B cell (primary cell): ENCODE measurements around the gene RECQL. TPM values are rescaled to one million over a fixed set of nuclear protein-coding genes. Genes with fewer than 3 reads are reported as not detected.

Experiments
- ATAC-seq: fragments of 200-7000 bp; cut with Tn5 transposase; one replicate; pipeline ENCODE4 v1.10.0; 2021; ENCODE audit warnings: low read depth, mild to moderate bottlenecking, moderate number of reproducible peaks, moderate library complexity
- CTCF ChIA-PET: fragments of 350-600 bp; sonication (Branson Sonifier 250); formaldehyde crosslinking; loops from one replicate; lab custom pipeline; 2021; ENCODE audit warnings: antibody characterized with exemption, inconsistent platforms; lab: Charles Lee
- POLR2A ChIA-PET: fragments of 350-600 bp; sonication (Branson Sonifier 250); formaldehyde crosslinking; loops from one replicate; lab custom pipeline; 2021; ENCODE audit warnings: antibody characterized with exemption; lab: Charles Lee
- DNase-seq: peaks from one replicate; pipeline ENCODE4 v3.0.0; 2013
- H2AFZ ChIP-seq: 2 replicates; pipeline ENCODE4 v1.6.1; 2012; ENCODE audit warnings: mild to moderate bottlenecking, low read depth, low read length; ENCODE audit not compliant: insufficient read depth, poor library complexity, severe bottlenecking
- H3K27ac ChIP-seq, 2 donors: 1 replicate in 1 of 2; 2 replicates in 1 of 2; pipeline ENCODE4 v1.5.1; 2012 to 2013; ENCODE audit warnings: low read length in 2 of 2, mild to moderate bottlenecking in 2 of 2, moderate library complexity in 1 of 2
- H3K27me3 ChIP-seq, 4 experiments: fragments of 200-600 bp in 1 of 4; sonication (generic) in 1 of 4; replicated peaks in 1 of 4; 1 replicate in 2 of 4; 2 replicates in 2 of 4; pipeline versions ENCODE4 v1.6.1 to v1.7.0; 2013 to 2016; ENCODE audit warnings: low read length in 3 of 4, mild to moderate bottlenecking in 2 of 4, mixed read lengths in 1 of 4, moderate library complexity in 1 of 4; ENCODE audit not compliant: insufficient read depth in 4 of 4, control insufficient read depth in 3 of 4; ENCODE audit errors: control extremely low read depth in 1 of 4
- H3K36me3 ChIP-seq, 2 experiments: replicated peaks in 1 of 2; 1 replicate in 1 of 2; 2 replicates in 1 of 2; pipeline versions ENCODE4 v1.6.1 to v1.7.1; 2013; ENCODE audit warnings: low read length in 1 of 2; ENCODE audit not compliant: insufficient read depth in 2 of 2, control insufficient read depth in 1 of 2; ENCODE audit errors: control extremely low read depth in 1 of 2, extremely low read depth in 1 of 2
- H3K4me1 ChIP-seq, 2 donors: fragments of 200-600 bp in 1 of 2; sonication (generic) in 1 of 2; 1 replicate in 1 of 2; 2 replicates in 1 of 2; pipeline versions ENCODE4 v1.5.1 to v1.6.1; 2013 to 2017; ENCODE audit warnings: low read length in 2 of 2; ENCODE audit not compliant: control insufficient read depth in 2 of 2, insufficient read depth in 2 of 2
- H3K4me2 ChIP-seq: replicated peaks from 2 replicates; pipeline ENCODE3; 2012; ENCODE audit warnings: mild to moderate bottlenecking, low read depth, low read length; ENCODE audit not compliant: poor library complexity, severe bottlenecking
- H3K4me3 ChIP-seq, 5 experiments: fragments of 200-600 bp in 1 of 5; sonication (generic) in 1 of 5; 1 replicate in 3 of 5; 2 replicates in 2 of 5; pipeline versions ENCODE4 v1.5.1 to v1.7.0; 2011 to 2016; ENCODE audit warnings: low read length in 4 of 5, mild to moderate bottlenecking in 4 of 5, low read depth in 2 of 5, control low read depth in 1 of 5, moderate library complexity in 1 of 5; ENCODE audit not compliant: insufficient read depth in 1 of 5; ENCODE audit errors: control extremely low read depth in 1 of 5, extremely low read depth in 1 of 5
- H3K79me2 ChIP-seq: fragments of 200-600 bp; sonication (generic); one replicate; pipeline ENCODE4 v1.6.0; 2016; ENCODE audit warnings: low read length; ENCODE audit not compliant: control insufficient read depth, insufficient read depth
- H3K9ac ChIP-seq: fragments of 200-600 bp; sonication (generic); 2 replicates; pipeline ENCODE4 v1.6.1; 2017; ENCODE audit warnings: mild to moderate bottlenecking, low read length, moderate library complexity
- H3K9me3 ChIP-seq, 3 donors: one replicate each; pipeline versions ENCODE4 v1.6.1 to v1.7.1; 2013; ENCODE audit warnings: low read length in 2 of 3; ENCODE audit not compliant: control insufficient read depth in 2 of 3, insufficient read depth in 1 of 3; ENCODE audit errors: control extremely low read depth in 1 of 3
- H4K20me1 ChIP-seq: 2 replicates; pipeline ENCODE4 v1.6.0; 2012; ENCODE audit warnings: mild to moderate bottlenecking, low read length; ENCODE audit not compliant: insufficient read depth, control insufficient read depth, poor library complexity, severe bottlenecking
- H3K27ac Mint-ChIP-seq: one replicate; pipeline ENCODE4 v1.8.0; 2021; ENCODE audit warnings: mixed read lengths
- H3K27me3 Mint-ChIP-seq: one replicate; pipeline ENCODE4 v1.8.0; 2021; ENCODE audit warnings: mixed read lengths
- H3K4me1 Mint-ChIP-seq: one replicate; pipeline ENCODE4 v1.8.0; 2021; ENCODE audit warnings: mixed read lengths
- H3K4me3 Mint-ChIP-seq: one replicate; pipeline ENCODE4 v1.8.0; 2021; ENCODE audit warnings: mixed read lengths
- H3K9me3 Mint-ChIP-seq: one replicate; pipeline ENCODE4 v1.8.0; 2022; ENCODE audit warnings: mixed read lengths; ENCODE audit not compliant: insufficient read depth
- EZH2 ChIP-seq: IDR thresholded peaks from 2 replicates; pipeline ENCODE4 v1.6.1; 2012; ENCODE audit warnings: borderline replicate concordance, low read depth, mild to moderate bottlenecking, moderate library complexity, low read length; ENCODE audit not compliant: insufficient read depth, poor library complexity, severe bottlenecking
- WGBS: methylation state at CpG from one replicate; pipeline ENCODE4 v1.1.5; 2013; ENCODE audit warnings: missing lambda C conversion rate; ENCODE audit not compliant: insufficient coverage; 5-methylcytosine and 5-hydroxymethylcytosine counted together
- intact Hi-C: fragments of 100-400 bp; cut with micrococcal nuclease; formaldehyde crosslinking; loops from one replicate; pipeline ENCODE4 v1.10.0; 2022
- polyA plus RNA-seq: library from polyadenylated mRNA; depleted of rRNA; stranded (reverse); fragments of >200 nt; gene quantifications from 2 replicates; pipeline ENCODE4 v1.2.3, GENCODE V29; 2012
- total RNA-seq, 2 donors: library from RNA; stranded (reverse); fragments of 120-200 nt in 1 of 2; gene quantifications; 1 replicate in 1 of 2; 2 replicates in 1 of 2; pipeline versions ENCODE4 v1.2.3 to v1.2.4, GENCODE V29; 2013 to 2022
- TF ChIP-seq, protein P1 (sequence below): fragments of 200-600 bp; IDR thresholded peaks from one replicate; pipeline ENCODE4 v1.8.0; 2022; ENCODE audit warnings: antibody characterized with exemption, mild to moderate bottlenecking

Gene RECQL
- total and polyA plus RNA-seq, 2 donors (not counting 1 experiment from before 2014, with no cell fraction given) = 13.9 to 54.8 TPM

DNA sequence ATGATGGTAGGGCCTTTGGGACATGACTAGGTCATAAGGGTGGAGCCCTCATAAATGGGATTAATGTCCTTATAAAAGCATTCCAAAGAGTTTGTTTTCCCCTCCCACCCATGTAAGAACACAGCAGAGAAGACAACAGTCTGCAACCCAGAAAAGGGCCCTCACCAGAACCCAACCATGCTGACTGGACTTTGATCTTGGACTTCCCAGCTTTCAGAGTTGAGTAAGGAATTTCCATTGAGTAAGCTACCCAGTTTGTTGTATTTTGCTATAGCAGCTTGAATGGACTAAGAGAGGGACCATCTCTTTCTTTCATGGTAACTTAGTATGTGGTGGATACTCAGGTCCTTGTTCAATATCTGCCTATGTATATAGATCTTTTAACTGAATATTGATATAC, 21.7 kb upstream of the RECQL start:
- H4K20me1 ChIP-seq = no peaks in the 10 kb centered on the region
- H3K4me1 Mint-ChIP-seq = peaks cover 7% of the 10 kb centered on the region
- intact Hi-C loops = no loop called here
- ATAC-seq (no peak), DNase-seq (no peak)
- H3K27me3 ChIP-seq = peaks cover 0 to 10% (median 0%) of the 10 kb centered on the region in 4 experiments
- H3K27ac ChIP-seq = no peak overlapping the region
- no peaks in the 10 kb centered on the region for H3K36me3 ChIP-seq
- H3K79me2 ChIP-seq = no peaks in the 10 kb centered on the region
- no peak overlapping the region for H3K4me3 Mint-ChIP-seq
- H3K27me3 Mint-ChIP-seq = no peaks in the 10 kb centered on the region
- POLR2A ChIA-PET = no interaction called here
- H3K9me3 Mint-ChIP-seq = peaks cover 9% of the 10 kb centered on the region
- no peak for TF ChIP-seq EZH2
- TF ChIP-seq, protein P1, sequence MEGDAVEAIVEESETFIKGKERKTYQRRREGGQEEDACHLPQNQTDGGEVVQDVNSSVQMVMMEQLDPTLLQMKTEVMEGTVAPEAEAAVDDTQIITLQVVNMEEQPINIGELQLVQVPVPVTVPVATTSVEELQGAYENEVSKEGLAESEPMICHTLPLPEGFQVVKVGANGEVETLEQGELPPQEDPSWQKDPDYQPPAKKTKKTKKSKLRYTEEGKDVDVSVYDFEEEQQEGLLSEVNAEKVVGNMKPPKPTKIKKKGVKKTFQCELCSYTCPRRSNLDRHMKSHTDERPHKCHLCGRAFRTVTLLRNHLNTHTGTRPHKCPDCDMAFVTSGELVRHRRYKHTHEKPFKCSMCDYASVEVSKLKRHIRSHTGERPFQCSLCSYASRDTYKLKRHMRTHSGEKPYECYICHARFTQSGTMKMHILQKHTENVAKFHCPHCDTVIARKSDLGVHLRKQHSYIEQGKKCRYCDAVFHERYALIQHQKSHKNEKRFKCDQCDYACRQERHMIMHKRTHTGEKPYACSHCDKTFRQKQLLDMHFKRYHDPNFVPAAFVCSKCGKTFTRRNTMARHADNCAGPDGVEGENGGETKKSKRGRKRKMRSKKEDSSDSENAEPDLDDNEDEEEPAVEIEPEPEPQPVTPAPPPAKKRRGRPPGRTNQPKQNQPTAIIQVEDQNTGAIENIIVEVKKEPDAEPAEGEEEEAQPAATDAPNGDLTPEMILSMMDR = no peak
- peaks cover 0 to 2% (median 0%) of the 10 kb centered on the region in 3 donors for H3K9me3 ChIP-seq
- no peak overlapping the region for H3K4me3 ChIP-seq
- H3K4me1 ChIP-seq = peaks cover 4 to 6% of the 10 kb centered on the region in 2 donors
- CTCF ChIA-PET = no interaction called here
- H3K27ac Mint-ChIP-seq = no peak overlapping the region
- H2AFZ ChIP-seq = no peak overlapping the region
- H3K4me2 ChIP-seq = no peak overlapping the region
- no peak overlapping the region for H3K9ac ChIP-seq

DNA sequence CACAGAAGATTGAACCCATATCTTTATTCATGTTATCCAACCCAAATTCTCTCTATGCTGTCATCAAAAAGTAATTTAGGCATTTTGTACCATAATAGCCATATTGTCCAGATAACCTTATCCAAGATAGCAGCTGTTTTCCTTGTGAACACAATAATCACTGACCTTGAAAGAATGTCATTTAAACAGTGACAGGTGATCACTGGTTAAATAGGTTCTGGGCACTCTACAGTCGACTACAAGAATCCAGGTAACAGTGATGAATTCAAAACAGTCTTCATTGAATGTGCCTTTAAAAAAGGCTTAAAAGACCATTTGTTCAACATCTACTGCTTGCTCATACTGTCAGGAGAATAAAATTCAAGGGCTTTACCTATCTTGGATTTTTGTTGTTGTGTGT, 20.1 kb upstream of the RECQL start:
- H3K36me3 ChIP-seq = peaks cover 0 to 5% of the 10 kb centered on the region in 2 experiments
- no peaks in the 10 kb centered on the region for H3K79me2 ChIP-seq
- DNase-seq (no peak), ATAC-seq (no peak)
- no peaks in the 10 kb centered on the region for H3K27me3 ChIP-seq
- WGBS = no CpG with 5 or more reads among the region's 1 CpG
- H3K4me2 ChIP-seq = no peak overlapping the region
- no peaks in the 10 kb centered on the region for H3K4me1 ChIP-seq
- H3K9me3 Mint-ChIP-seq = peaks cover 9% of the 10 kb centered on the region
- H3K9me3 ChIP-seq = peaks cover 0 to 2% (median 0%) of the 10 kb centered on the region in 3 donors
- H3K27ac ChIP-seq = no peak overlapping the region
- H4K20me1 ChIP-seq = no peaks in the 10 kb centered on the region
- ChIA-PET POLR2A (no interaction called here), CTCF (no interaction called here)
- intact Hi-C loops = no loop called here
- H3K4me3 Mint-ChIP-seq = no peak overlapping the region
- H3K9ac ChIP-seq = no peak overlapping the region
- no peak for TF ChIP-seq EZH2
- TF ChIP-seq, protein P1 = no peak
- H2AFZ ChIP-seq = no peak overlapping the region
- no peaks in the 10 kb centered on the region for H3K4me1 Mint-ChIP-seq
- H3K4me3 ChIP-seq = no peak overlapping the region
- H3K27me3 Mint-ChIP-seq = no peaks in the 10 kb centered on the region
- no peak overlapping the region for H3K27ac Mint-ChIP-seq
